HG03442 (cell line): ENCODE results near the gene MEX3A.
"Not testable (repeated sequence)": the region's sequence is repeated elsewhere in the genome, so short reads cannot be mapped to it uniquely, and the experiment has no call there.

ENCODE experiments used
- ATAC-seq: cut with Tn5 transposase; IDR thresholded peaks from one replicate; pipeline ENCODE4 v1.9.1; 2021; ENCODE audit warnings: mild to moderate bottlenecking, moderate library complexity; ENCODE audit not compliant: unreplicated experiment

Gene MEX3A

GRCh38 chr1:156080241-156080862 lies 1.9 kb downstream of the MEX3A start:
- ATAC-seq: no peak

GRCh38 chr1:156079762-156080161 lies 2.5 kb downstream of the MEX3A start:
- no peak for ATAC-seq

GRCh38 chr1:156078728-156079127 lies 3.5 kb downstream of the MEX3A start:
- ATAC-seq: no peak

- ATAC-seq: no peak
These were observed 4.9 kb downstream of the MEX3A start for GRCh38 chr1:156077430-156077760.

GRCh38 chr1:156076609-156077429 lies 5.4 kb downstream of the MEX3A start:
- peak; percentile 53 for ATAC-seq

- no peak for ATAC-seq
These were observed 6.5 kb downstream of the MEX3A start for GRCh38 chr1:156075775-156076204.

- no peak for ATAC-seq
These were observed 7.1 kb downstream of the MEX3A start for GRCh38 chr1:156075162-156075561.

GRCh38 chr1:156074661-156075060 lies 7.6 kb downstream of the MEX3A start:
- ATAC-seq: no peak

- ATAC-seq: no peak
These were observed 8.5 kb downstream of the MEX3A start for GRCh38 chr1:156073740-156074139.

- ATAC-seq: no peak
These were observed 9.1 kb downstream of the MEX3A start for GRCh38 chr1:156073110-156073687.

GRCh38 chr1:156072251-156072650 lies 10.0 kb downstream of the MEX3A start:
- ATAC-seq: no peak

- ATAC-seq: not testable (repeated sequence)
These were observed 10.9 kb downstream of the MEX3A start for GRCh38 chr1:156071332-156071816.

- ATAC-seq: no peak
These were observed 11.7 kb downstream of the MEX3A start for GRCh38 chr1:156070548-156070947.

- no peak for ATAC-seq
These were observed 12.5 kb downstream of the MEX3A start for GRCh38 chr1:156069490-156070455.

GRCh38 chr1:156067262-156067661 lies 15.0 kb downstream of the MEX3A start:
- ATAC-seq: no peak

GRCh38 chr1:156065871-156066270 lies 16.4 kb downstream of the MEX3A start:
- ATAC-seq: no peak

GRCh38 chr1:156065212-156065611 lies 17.1 kb downstream of the MEX3A start:
- ATAC-seq: no peak

GRCh38 chr1:156064615-156065014 lies 17.6 kb downstream of the MEX3A start:
- no peak for ATAC-seq

- ATAC-seq: no peak
These were observed 18.3 kb downstream of the MEX3A start for GRCh38 chr1:156063997-156064285.

GRCh38 chr1:156062189-156062588 lies 20.1 kb downstream of the MEX3A start:
- no peak for ATAC-seq
